Measurements from ENCODE around the gene CLNK.
A peak's percentile ranks its signal among the peaks of the same experiment; 100 is the strongest.

The CLNK gene

DNA sequence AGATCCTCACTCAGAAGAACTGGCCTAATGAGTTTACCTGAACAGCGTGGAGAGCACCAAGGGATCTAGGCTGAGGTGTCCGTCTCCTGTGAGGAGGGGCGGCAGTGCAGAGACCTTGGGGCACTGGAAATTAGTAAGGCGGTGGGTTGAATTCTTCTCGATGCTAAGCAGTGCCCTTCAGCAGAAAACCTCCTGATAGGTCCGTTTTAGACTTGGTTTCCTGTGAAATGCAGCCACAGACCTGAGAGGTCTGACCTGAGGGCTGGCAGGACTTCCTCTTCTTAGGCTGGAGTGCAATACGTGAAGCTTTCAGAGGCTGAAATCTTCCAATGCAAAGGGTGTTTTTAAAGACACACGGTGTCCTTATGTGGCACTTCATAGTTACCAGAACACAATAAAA is at the start of gene CLNK:
Gene CLNK, minus strand, starts transcription at position 138 of the 400 bp plus-strand sequence. CDS start 16,899 bp downstream, outside the sequence.
- DNase-seq, result no peak

DNA sequence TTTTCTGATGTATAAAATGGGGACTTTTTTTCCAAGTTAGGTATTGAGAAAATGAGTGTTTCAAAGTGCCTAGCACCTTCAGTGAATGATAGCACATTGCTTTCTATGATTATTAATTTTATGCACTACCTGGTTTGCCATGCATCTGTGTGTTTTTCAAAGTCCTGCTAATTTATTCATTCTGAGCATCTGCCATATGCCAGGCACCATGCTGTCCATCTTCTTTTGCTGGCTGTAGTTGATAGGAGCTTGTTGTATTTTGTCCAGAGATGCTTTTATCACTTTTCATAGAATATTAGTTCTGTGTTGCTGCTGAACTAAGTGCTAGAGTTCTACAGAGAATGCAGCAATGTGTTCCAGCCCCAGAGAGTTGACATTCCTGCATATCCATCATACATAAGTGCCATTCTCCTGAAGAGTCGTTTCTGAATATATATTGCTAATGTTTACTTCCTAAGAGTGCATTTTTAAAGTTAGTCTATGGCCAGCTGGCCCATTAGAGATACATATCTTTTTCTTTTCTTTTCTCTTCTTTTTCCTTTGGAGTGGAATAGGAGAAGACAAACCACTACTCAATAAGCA is 49.0 kb upstream of the CLNK start:
- no peak for DNase-seq

DNA sequence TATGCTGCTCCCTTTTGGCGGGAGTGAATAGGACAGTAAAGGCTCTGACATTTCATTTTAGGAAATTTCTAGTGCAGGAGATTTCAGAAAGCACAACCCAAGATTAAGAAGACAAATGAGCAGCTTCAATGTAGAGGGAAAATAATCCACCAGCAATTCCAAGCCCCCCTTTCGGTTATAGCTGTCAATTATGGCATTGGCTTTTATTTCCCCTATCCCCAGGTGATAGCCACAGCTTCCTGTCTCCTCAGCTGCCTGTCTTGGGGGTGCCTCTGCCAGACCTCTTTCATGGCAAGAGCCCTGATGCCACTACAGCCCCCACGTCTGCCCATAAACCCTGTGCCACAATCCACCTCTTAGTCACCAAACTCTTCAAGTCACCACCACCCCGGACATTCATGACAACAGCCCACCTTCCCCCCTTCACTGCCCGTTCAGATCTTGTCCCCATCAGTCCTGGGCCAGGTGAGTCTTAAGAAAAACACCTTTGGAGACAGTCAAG is 48.4 kb upstream of the CLNK start:
- no peak for DNase-seq

- peak; percentile 47 for DNase-seq
Observed at GRCh38 chr4:10732235-10732913, 47.8 kb upstream of the CLNK start.

- DNase-seq, result no peak
Observed at GRCh38 chr4:10731690-10732089, 47.1 kb upstream of the CLNK start.

- no peak for DNase-seq
Observed at GRCh38 chr4:10731162-10731561, 46.6 kb upstream of the CLNK start.

- no peak for DNase-seq
Observed at GRCh38 chr4:10730590-10730989, 46.0 kb upstream of the CLNK start.

- DNase-seq, result peak; percentile 34
Observed at GRCh38 chr4:10730019-10730418, 45.5 kb upstream of the CLNK start.

DNA sequence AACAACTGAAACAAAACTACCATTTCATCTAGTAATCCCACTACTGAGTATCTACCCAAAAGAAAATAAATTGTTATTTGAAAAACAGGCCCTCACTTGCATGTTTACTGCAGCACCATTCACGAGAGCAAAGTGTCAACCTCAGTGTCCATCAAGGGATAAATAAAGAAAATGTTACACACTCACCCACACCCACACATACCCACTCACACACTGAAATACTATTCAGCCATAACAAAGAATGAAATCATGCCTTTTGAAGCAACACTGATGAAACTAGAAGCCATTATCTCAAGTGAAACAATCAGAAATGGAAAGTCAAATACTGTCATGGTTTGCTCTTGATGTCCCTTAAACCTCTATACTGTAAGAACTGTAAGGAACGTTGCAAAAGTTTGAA is 44.8 kb upstream of the CLNK start:
- DNase-seq, result no peak

DNA sequence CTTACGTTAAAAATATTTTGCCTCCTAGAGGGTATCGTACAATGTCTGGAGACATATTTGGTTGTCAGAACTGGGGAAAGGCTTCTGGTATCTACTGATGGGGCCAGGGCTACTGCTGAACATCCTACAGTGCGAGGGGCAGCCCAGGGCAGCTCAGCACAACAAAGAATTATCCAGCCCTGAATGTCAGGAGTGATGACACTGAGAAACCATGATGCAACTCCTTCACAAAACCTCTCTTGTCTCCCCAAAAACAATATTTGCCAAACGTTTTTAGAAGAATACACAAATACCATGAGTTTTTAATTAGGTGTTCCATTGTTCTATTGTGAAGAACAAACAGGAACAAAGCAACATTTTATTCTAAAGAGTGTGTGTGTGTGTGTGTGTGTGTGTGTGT is 43.4 kb upstream of the CLNK start:
- DNase-seq, result no peak

DNA sequence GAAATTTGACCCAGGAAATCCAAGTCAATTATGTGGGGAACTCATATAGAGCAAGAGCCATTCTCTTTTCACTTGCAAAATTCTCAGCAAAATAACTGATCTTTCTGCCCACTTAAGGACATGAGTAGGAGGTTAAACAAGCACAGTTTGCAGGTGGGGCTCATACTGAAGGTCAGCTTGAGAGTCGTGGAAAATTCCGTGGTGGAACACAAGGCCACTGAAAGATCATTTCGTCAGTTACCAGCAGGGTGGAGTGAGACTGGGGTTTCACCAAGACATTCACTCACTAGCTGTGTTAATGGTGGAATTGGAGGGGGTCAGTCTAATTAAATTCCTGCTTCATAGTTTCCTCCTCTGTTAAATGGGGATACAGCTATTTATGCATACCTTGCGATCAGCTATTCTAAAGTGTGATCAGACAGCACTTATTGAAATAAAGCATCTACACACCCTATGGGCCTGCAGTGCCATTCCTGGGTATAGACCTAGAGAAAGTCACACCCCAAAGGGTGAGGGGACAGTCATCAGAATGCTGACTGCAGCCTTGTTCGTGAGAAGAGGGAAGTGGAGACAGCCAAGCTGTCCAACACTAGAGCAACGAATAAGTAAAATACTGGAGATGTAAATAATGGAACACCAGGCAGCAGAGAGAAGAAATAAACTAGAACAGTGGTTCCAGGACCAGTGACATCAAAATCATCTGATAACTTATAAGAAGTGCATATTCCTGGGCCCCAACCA is 42.7 kb upstream of the CLNK start:
- DNase-seq, result no peak

DNA sequence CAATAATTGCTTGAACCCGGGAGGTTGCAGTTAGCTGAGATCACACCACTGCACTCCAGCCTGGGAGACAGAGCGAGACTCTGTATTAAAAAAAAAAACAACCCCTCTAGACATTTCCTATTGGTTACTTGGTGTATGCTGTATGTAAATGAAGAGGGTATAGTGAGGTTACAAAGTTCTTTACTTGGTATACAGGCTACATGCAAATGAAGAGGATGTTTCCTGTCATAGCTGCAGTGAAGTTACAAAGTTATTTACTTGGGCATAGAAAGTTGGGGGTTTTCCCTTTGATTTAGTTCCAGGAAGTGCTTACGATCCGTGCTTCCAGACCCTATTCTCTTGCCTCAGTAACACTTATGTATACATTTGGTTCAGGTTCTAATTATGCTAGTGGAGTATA is 38.4 kb upstream of the CLNK start:
- DNase-seq, result no peak

GRCh38 chr4:10721616-10722015 is 37.0 kb upstream of the CLNK start:
- no peak for DNase-seq

DNA sequence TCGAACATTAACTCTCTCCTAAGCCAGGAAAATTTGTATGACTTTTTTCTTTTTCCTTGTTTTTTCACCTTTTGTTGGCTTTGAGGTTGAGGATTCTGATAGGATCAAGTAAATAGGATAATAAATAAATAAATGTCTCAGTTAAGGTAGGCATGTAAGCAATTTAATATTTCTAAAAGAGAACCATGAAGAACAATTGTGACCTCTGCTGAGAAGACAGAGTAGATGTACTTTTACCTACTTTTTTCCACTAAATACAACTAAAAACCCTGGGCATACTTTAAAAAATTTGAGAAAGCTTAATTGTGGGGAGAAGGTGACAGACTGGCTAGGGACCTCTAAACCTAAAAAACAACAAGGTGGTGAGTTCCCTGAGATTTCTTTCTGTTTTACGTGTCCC is 31.6 kb upstream of the CLNK start:
- DNase-seq, result no peak

- no peak for DNase-seq
Observed at GRCh38 chr4:10715696-10716095, 31.1 kb upstream of the CLNK start.

- no peak for DNase-seq
Observed at GRCh38 chr4:10715135-10715534, 30.6 kb upstream of the CLNK start.

- no peak for DNase-seq
Observed at GRCh38 chr4:10713591-10713990, 29.0 kb upstream of the CLNK start.

DNA sequence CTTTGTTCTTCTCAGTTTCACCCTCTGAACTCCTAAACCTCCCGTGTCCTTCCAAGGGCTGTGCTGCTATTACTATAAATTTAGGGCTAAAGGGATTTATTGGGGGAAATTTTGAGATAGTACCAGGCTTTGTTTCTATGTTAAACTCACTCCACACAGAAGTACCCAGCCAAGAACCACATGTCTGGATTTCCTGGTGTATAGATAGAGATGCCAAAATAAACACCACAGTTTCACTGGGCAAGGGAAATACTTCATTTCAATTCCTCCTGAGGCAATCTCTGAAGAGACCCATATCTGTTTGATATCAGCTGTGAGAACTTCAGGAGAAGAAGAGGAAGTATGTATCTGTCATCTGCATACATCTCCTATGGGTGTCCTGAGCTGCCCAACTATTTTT is 21.7 kb upstream of the CLNK start:
- DNase-seq, result no peak

- DNase-seq, result no peak
Observed at GRCh38 chr4:10704430-10704810, 19.9 kb upstream of the CLNK start.

DNA sequence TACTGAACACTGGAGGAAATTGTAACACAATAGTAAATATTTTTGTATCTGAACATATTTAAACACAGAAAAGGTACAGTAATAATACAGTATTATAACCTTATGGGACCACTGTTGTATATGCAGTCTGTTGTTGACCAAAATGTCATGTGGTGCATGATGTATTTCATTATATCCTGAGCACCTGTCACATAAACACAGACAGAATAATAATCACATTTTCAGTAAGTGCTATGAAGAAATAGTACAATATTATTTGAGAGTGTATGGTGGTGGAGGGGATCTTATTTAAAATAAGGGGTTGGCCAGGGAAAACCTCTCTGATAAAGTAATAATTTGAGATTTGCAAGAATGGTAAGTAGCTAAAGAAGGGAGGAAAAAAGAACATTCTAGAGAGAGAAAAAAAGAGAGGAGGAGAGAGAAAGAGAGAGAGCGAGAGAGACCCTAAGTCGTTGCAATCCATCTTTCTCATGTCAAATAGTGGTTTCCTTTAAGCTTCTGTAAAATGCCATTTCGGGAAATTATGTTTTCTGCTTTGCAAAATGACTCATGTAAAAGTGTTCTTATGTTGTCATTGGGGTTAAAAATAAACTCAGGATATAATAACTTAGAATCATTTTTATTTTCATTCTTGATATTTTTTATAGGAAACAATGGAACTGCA is 19.3 kb upstream of the CLNK start:
- no peak for DNase-seq

GRCh38 chr4:10703156-10703555 is 18.6 kb upstream of the CLNK start:
- DNase-seq, result no peak

GRCh38 chr4:10701702-10702460 is 17.3 kb upstream of the CLNK start:
- DNase-seq, result no peak

GRCh38 chr4:10701161-10701560 is 16.6 kb upstream of the CLNK start:
- no peak for DNase-seq
